Calu3 (cell line): ENCODE results near the gene FXYD3. TPM values are rescaled to one million over a fixed set of nuclear protein-coding genes. Genes with fewer than 3 reads are reported as not detected.

ENCODE experiments used
- BruUV-seq: library from RNA; stranded (reverse); fragments of 400-500 nt; replicated peaks from 2 replicates; lab custom pipeline; 2021; lab: Mats Ljungman, UMichigan
- CTCF ChIA-PET: fragments of 300-600 bp; sonication (Branson Sonifier 250); formaldehyde crosslinking; loops from one replicate; lab custom pipeline; 2022; ENCODE audit warnings: antibody characterized with exemption; lab: Charles Lee
- DNase-seq: peaks from one replicate; pipeline ENCODE4 v3.0.0; 2022
- H3K27ac Mint-ChIP-seq: one replicate; pipeline ENCODE4 v1.8.0; 2022; ENCODE audit warnings: mixed read lengths; ENCODE audit not compliant: unreplicated experiment
- H3K27me3 Mint-ChIP-seq: one replicate; pipeline ENCODE4 v1.8.0; 2022; ENCODE audit warnings: mixed read lengths; ENCODE audit not compliant: unreplicated experiment
- H3K36me3 Mint-ChIP-seq: one replicate; pipeline ENCODE4 v1.8.0; 2022; ENCODE audit warnings: mild to moderate bottlenecking, moderate library complexity, mixed read lengths; ENCODE audit not compliant: insufficient read depth, unreplicated experiment
- H3K4me1 Mint-ChIP-seq: one replicate; pipeline ENCODE4 v1.8.0; 2022; ENCODE audit warnings: mild to moderate bottlenecking, low read depth, mixed read lengths; ENCODE audit not compliant: unreplicated experiment
- H3K4me3 Mint-ChIP-seq: one replicate; pipeline ENCODE4 v1.8.0; 2022; ENCODE audit warnings: mild to moderate bottlenecking, low read depth, moderate library complexity, mixed read lengths; ENCODE audit not compliant: unreplicated experiment
- H3K9me3 Mint-ChIP-seq: one replicate; pipeline ENCODE4 v1.8.0; 2022; ENCODE audit warnings: low read depth, mixed read lengths; ENCODE audit not compliant: unreplicated experiment
- intact Hi-C: fragments of 100-400 bp; cut with micrococcal nuclease; formaldehyde crosslinking; loops from one replicate; pipeline ENCODE4 v1.10.0; 2022; ENCODE audit not compliant: unreplicated experiment
- total RNA-seq: library from RNA; stranded (reverse); gene quantifications from 2 replicates; pipeline ENCODE4 v1.2.3, GENCODE V29; 2022
- TF ChIP-seq, protein P1 (sequence below): fragments of 200-600 bp; IDR thresholded peaks from one replicate; pipeline ENCODE4 v1.8.0; 2022; ENCODE audit warnings: antibody characterized with exemption; ENCODE audit not compliant: unreplicated experiment

Gene FXYD3
- total RNA-seq, 1 experiment from 2014 or later = 183 TPM

DNA sequence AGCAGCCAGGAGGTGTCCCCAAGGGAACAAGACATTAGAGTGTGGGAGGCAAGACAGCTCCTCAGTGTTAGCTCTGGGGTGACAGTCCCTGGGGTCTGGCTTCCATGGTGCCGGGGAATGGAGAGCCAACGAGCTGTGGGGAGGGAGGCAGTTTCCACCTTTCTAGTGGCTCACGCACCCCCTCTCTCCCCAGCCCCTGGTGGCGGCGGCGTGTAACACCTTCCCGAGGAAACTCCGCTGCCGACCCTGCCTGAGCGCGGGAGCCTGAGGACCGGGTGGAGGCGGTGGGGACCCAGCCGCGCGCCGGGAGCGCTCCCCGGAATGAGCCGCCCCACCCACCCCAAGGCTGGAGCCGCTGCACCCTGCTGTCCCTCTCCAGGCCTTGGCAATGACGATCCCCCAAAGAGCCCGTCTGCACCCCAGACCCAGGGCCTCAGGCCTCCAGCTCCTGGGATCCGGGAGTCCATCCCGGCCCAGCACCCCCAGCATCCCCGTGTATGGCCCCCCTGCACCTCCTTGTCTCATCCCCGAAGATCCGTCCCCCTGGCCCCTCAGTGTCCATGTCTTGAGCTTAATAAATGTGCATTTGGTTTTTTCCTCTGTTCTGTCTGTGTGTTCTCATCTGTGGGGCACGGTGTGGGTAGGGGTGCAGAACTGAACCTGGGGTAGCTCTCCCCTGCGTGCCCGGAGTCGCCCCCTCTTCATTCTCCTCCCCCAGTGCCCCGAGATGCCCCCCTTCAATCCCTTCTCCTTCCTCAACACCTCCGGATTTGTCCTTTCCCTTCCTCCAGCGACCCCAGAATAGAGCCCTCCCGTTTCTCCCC lies 38.3 kb downstream of the FXYD3 start:
- Mint-ChIP-seq H3K4me1 (peaks cover 36% of the 10 kb centered on the region), H3K27ac (peak overlapping the region; percentile 96), H3K27me3 (no peaks in the 10 kb centered on the region), H3K36me3 (peaks cover 52% of the 10 kb centered on the region), H3K4me3 (peak overlapping the region; percentile 99), H3K9me3 (no peaks in the 10 kb centered on the region)
- TF ChIP-seq, protein P1, sequence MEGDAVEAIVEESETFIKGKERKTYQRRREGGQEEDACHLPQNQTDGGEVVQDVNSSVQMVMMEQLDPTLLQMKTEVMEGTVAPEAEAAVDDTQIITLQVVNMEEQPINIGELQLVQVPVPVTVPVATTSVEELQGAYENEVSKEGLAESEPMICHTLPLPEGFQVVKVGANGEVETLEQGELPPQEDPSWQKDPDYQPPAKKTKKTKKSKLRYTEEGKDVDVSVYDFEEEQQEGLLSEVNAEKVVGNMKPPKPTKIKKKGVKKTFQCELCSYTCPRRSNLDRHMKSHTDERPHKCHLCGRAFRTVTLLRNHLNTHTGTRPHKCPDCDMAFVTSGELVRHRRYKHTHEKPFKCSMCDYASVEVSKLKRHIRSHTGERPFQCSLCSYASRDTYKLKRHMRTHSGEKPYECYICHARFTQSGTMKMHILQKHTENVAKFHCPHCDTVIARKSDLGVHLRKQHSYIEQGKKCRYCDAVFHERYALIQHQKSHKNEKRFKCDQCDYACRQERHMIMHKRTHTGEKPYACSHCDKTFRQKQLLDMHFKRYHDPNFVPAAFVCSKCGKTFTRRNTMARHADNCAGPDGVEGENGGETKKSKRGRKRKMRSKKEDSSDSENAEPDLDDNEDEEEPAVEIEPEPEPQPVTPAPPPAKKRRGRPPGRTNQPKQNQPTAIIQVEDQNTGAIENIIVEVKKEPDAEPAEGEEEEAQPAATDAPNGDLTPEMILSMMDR = peak; percentile 87
- intact Hi-C loops = no loop called here
- CTCF ChIA-PET = interaction anchor here (0.6 to 1.5 kb wide), 14 partner anchors 9 to 110 kb away, joined by 3 to 9 read pairs (median 4); partner anchors contain the start of gene FXYD3
- BruUV-seq = no TSS peak
- peak; percentile 88 for DNase-seq

DNA sequence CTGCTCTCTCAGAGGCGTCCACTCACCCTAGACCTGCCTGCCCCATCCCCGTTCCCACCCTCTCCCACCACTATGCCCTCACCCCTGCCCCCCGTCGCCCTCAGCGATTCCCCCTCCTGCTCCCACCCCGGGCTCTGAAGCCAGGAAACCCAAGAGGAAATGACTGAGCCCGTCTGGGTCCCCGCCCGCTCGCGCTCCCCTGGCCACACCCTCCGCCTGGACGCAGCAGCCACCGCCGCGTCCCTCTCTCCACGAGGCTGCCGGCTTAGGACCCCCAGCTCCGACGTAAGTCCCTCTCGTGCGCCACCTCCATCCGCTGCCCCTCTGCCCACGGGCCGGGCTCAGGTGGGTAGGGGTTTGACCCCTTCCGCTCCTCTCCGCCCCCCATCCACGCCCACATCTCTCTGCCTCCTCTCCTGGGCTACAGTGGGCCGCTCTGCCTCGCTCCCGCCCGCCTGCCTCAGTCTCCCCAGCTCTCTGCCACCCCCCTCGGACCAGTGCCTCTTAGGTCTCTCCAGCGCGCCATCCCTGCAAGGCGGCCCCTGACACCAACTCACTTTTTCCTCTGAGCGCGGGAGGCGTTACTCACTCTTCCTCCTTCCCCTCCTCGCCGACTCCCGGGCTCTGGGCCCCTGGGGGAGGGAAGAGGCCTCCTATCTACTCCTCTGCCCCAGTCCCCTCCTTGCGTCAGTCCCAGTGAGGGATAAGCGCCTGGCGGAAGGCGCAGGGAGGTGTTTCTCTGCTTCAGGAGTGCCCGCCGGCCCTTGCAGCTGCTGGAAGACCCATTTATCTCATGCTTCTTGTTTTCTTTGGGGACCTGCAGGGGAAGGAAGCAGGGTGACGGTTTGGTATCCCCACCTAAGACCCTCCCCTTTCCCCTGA lies 39.1 kb downstream of the FXYD3 start, which contains the start of gene FXYD5:
FXYD5 (plus strand) TSS at position 211 of the 882 bp plus-strand sequence. CDS start 816 bp downstream, outside the sequence.
- no peaks in the 10 kb centered on the region for H3K27me3 Mint-ChIP-seq
- H3K4me1 Mint-ChIP-seq = peaks cover 36% of the 10 kb centered on the region
- TF ChIP-seq, protein P1 = no peak
- intact Hi-C loops = no loop called here
- H3K36me3 Mint-ChIP-seq = peaks cover 60% of the 10 kb centered on the region
- H3K4me3 Mint-ChIP-seq = peak within 1 kb of the TSS; percentile 99
- H3K27ac Mint-ChIP-seq = peak within 1 kb of the TSS; percentile 96
- H3K9me3 Mint-ChIP-seq = no peaks in the 10 kb centered on the region
- BruUV-seq = no TSS peak
- CTCF ChIA-PET = interaction anchor here (0.6 to 1.5 kb wide), 7 partner anchors 10 to 110 kb away, joined by 3 to 7 read pairs (median 5); partner anchors contain the start of gene FXYD3
- DNase-seq = peak; percentile 83

DNA sequence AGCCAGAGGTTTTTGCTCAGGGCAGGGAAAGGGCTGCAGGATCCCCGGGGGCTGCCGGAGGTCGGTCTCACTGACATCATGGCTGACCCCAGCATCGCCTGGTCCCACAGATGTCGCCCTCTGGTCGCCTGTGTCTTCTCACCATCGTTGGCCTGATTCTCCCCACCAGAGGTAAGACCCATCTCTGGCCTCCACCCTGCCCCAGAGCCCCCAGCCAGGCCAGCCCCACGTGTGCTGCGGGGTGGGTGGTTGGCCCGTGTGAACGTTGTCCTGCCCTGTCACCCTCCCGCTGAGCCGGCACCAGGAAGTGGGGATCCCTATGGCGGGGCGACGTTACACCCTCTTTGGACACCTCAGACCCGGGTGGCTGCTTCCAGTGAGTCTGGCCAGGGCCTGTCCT lies 39.8 kb downstream of the FXYD3 start:
- CTCF ChIA-PET = no interaction called here
- DNase-seq = no peak
- TF ChIP-seq, protein P1 = no peak
- intact Hi-C loops = no loop called here
- Mint-ChIP-seq H3K9me3 (no peaks in the 10 kb centered on the region), H3K27me3 (no peaks in the 10 kb centered on the region), H3K36me3 (peaks cover 66% of the 10 kb centered on the region), H3K4me3 (peak overlapping the region; percentile 99), H3K4me1 (peaks cover 36% of the 10 kb centered on the region), H3K27ac (peak overlapping the region; percentile 96)
- BruUV-seq = no TSS peak

DNA sequence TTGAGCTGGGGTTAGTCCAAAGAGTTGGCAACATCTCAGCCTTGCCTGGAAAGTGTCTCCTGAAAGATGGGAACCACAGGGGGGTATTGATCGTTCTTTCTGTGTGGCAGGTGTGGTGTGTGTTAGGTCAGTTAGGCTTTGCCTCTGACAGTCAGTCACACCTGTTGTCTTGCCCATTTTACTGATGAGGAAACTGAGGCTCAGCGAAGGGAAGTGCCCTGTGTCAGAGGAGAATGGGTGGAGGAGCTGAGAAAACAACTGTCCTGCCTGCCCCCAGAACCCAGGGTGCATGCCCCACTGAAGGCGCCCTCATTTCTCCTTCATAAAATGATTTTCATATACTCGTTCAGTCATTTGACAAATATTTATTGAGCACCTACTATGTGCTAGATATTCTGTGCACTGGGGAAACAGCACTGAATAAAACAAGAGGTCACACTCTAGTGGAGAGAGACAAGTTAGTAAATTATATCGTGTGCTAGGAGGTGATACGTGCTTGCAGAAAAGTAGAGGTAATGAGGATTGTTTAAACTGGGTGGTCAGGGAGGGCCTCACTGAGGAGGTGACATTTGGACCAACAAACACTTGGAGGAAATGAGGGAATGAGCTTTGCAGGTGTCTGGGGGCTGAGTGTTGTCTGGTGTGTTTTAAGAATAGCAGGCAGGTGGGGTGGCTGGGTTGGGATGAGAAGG lies 40.5 kb downstream of the FXYD3 start:
- Mint-ChIP-seq H3K4me3 (peak overlapping the region; percentile 99), H3K9me3 (no peaks in the 10 kb centered on the region), H3K27ac (peak overlapping the region; percentile 96), H3K36me3 (peaks cover 73% of the 10 kb centered on the region), H3K4me1 (peaks cover 41% of the 10 kb centered on the region), H3K27me3 (no peaks in the 10 kb centered on the region)
- DNase-seq = no peak
- TSS peak; percentile 21 for BruUV-seq
- TF ChIP-seq, protein P1 = no peak
- intact Hi-C loops = no loop called here
- CTCF ChIA-PET = interaction anchor here (0.5 kb wide), 2 partner anchors 28 to 96 kb away, joined by 3 to 4 read pairs; no protein-coding TSS in a partner anchor
